Neural cell (in vitro differentiated cells): ENCODE data around the gene ATP6V0E2.

Experiments used
- EZH2 ChIP-seq: fragments of 200-600, 300-800 bp; shearing (Covaris generic), sonication (generic); IDR thresholded peaks from 2 replicates; pipeline ENCODE4 v1.6.1; 2014; ENCODE audit warnings: antibody characterized with exemption, low read length, borderline replicate concordance, mild to moderate bottlenecking; ENCODE audit not compliant: insufficient read depth, poor library complexity, severe bottlenecking
- RAD21 ChIP-seq: fragments of 450-650 bp; conservative IDR thresholded peaks from 2 replicates; pipeline ENCODE4 v1.6.1; 2014; ENCODE audit warnings: antibody characterized with exemption, mild to moderate bottlenecking, moderate library complexity
- TAF1 ChIP-seq: IDR thresholded peaks from 2 replicates; pipeline ENCODE4 v1.6.1; 2012; ENCODE audit warnings: low read depth
- TF ChIP-seq, protein P1 (sequence below): fragments of 450-650 bp; IDR thresholded peaks from 2 replicates; pipeline ENCODE4 v1.5.1; 2014; ENCODE audit warnings: antibody characterized with exemption, mild to moderate bottlenecking, moderate library complexity; ENCODE audit not compliant: poor library complexity, severe bottlenecking

DNA sequence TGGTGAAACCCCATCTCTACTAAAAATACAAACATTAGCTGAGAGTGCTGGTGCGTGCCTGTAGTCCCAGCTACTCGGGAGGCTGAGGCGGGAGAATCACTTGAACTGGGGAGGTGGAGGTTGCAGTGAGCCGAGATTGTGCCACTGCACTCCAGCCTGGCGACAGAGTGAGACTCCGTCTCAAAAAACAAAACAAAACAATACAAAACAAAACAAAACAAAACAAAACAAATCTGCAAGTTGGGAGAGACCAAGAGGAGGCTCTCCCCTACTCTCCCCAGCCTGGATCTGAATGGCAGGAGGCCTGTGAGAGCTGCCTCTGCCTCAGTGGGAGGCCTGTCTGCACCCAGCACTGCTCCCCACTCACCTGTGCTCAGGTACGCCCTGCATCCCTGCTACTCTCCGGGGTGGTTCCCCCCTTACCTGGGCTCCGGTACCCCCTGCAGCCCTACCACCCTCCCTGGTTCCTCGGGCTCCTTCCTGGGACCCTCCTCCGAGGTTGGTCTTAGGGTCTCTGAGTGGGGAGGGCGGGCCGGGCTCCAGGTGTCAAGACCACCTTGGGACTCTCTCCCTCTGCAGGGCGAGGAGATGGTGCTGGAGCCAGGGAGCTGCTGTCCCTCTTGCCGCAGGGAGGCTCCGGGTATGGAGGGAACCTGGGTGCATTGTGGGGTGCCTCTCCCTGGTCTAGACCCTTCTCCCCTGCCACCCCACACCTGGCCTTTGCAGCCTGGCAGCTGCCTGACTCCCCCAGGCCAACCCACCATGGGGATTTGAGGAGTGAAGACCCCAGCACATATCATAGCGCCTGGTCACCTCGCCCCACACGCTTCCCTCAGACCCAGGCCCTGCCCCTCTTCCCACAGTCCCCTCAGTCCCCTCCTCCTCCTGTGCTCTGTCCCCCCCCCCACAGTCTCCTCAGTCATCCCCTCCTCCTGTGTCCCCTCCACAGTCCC lies 45.1 kb upstream of the ATP6V0E2 start:
- TF ChIP-seq, protein P1, sequence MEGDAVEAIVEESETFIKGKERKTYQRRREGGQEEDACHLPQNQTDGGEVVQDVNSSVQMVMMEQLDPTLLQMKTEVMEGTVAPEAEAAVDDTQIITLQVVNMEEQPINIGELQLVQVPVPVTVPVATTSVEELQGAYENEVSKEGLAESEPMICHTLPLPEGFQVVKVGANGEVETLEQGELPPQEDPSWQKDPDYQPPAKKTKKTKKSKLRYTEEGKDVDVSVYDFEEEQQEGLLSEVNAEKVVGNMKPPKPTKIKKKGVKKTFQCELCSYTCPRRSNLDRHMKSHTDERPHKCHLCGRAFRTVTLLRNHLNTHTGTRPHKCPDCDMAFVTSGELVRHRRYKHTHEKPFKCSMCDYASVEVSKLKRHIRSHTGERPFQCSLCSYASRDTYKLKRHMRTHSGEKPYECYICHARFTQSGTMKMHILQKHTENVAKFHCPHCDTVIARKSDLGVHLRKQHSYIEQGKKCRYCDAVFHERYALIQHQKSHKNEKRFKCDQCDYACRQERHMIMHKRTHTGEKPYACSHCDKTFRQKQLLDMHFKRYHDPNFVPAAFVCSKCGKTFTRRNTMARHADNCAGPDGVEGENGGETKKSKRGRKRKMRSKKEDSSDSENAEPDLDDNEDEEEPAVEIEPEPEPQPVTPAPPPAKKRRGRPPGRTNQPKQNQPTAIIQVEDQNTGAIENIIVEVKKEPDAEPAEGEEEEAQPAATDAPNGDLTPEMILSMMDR: no peak
- TF ChIP-seq TAF1 (no peak), RAD21 (no peak), EZH2 (no peak)
